ENCODE data around the gene IGF2BP2. TPM values are rescaled to one million over a fixed set of nuclear protein-coding genes. Genes with fewer than 3 reads are reported as not detected.

IGF2BP2 gene
- total RNA-seq, 1 donor from 2014 or later = 17.9 TPM

- Histone ChIP-seq H3K9me3 (replicated peaks) (no peaks in the 10 kb centered on the region), H3K4me3 (no peak overlapping the region), H3K27me3 (ENCODE audit: low read depth) (no peaks in the 10 kb centered on the region), H3K36me3 (no peaks in the 10 kb centered on the region), H3K4me1 (peaks cover 25% of the 10 kb centered on the region), H3K27ac (replicated peaks) (no peak overlapping the region)
- intact Hi-C loops (cut with micrococcal nuclease) = no loop called here
- no peak for TF ChIP-seq CTCF (IDR thresholded peaks at IDR 0.05; ENCODE audit: borderline replicate concordance)
- DNase-seq = no peak
Measured at GRCh38 chr3:185653949-185654757, 170.7 kb downstream of the IGF2BP2 start.

GRCh38 chr3:185651971-185652370 lies 172.9 kb downstream of the IGF2BP2 start:
- Histone ChIP-seq H3K4me3 (no peak overlapping the region), H3K27me3 (ENCODE audit: low read depth) (no peaks in the 10 kb centered on the region), H3K27ac (replicated peaks) (no peak overlapping the region), H3K36me3 (no peaks in the 10 kb centered on the region), H3K9me3 (replicated peaks) (no peaks in the 10 kb centered on the region), H3K4me1 (peaks cover 12% of the 10 kb centered on the region)
- DNase-seq = no peak
- TF ChIP-seq CTCF (IDR thresholded peaks at IDR 0.05; ENCODE audit: borderline replicate concordance) = no peak
- intact Hi-C loops (cut with micrococcal nuclease) = no loop called here

GRCh38 chr3:185649414-185649813 lies 175.4 kb downstream of the IGF2BP2 start:
- TF ChIP-seq CTCF (IDR thresholded peaks at IDR 0.05; ENCODE audit: borderline replicate concordance) = no peak
- Histone ChIP-seq H3K4me1 (no peaks in the 10 kb centered on the region), H3K36me3 (peaks cover 5% of the 10 kb centered on the region), H3K9me3 (replicated peaks) (no peaks in the 10 kb centered on the region), H3K27me3 (ENCODE audit: low read depth) (no peaks in the 10 kb centered on the region), H3K4me3 (no peak overlapping the region), H3K27ac (replicated peaks) (no peak overlapping the region)
- DNase-seq = no peak
- intact Hi-C loops (cut with micrococcal nuclease) = no loop called here

GRCh38 chr3:185648396-185648795 lies 176.4 kb downstream of the IGF2BP2 start:
- DNase-seq = no peak
- Histone ChIP-seq H3K27ac (replicated peaks) (no peak overlapping the region), H3K27me3 (ENCODE audit: low read depth) (no peaks in the 10 kb centered on the region), H3K36me3 (peaks cover 5% of the 10 kb centered on the region), H3K4me3 (no peak overlapping the region), H3K4me1 (no peaks in the 10 kb centered on the region), H3K9me3 (replicated peaks) (no peaks in the 10 kb centered on the region)
- intact Hi-C loops (cut with micrococcal nuclease) = no loop called here
- TF ChIP-seq CTCF (IDR thresholded peaks at IDR 0.05; ENCODE audit: borderline replicate concordance) = no peak

- intact Hi-C loops (cut with micrococcal nuclease) = no loop called here
- TF ChIP-seq CTCF (IDR thresholded peaks at IDR 0.05; ENCODE audit: borderline replicate concordance) = no peak
- H3K36me3 ChIP-seq = peaks cover 5% of the 10 kb centered on the region
Measured at GRCh38 chr3:185647880-185648210, 177.0 kb downstream of the IGF2BP2 start.

More at GRCh38 chr3:185647880-185648210, 177.0 kb downstream of the IGF2BP2 start:
- Histone ChIP-seq H3K4me3 (no peak overlapping the region), H3K9me3 (replicated peaks) (no peaks in the 10 kb centered on the region), H3K4me1 (no peaks in the 10 kb centered on the region), H3K27me3 (ENCODE audit: low read depth) (no peaks in the 10 kb centered on the region), H3K27ac (replicated peaks) (no peak overlapping the region)
- DNase-seq = no peak
